H1 (cell line): ENCODE results near the gene SH2D5.

ENCODE experiments used
- ATF3 ChIP-seq: IDR thresholded peaks from 2 replicates; pipeline ENCODE4 v1.6.1; 2011; ENCODE audit warnings: low read depth, mild to moderate bottlenecking, low read length; ENCODE audit not compliant: insufficient read depth
- CTCF ChIP-seq, 3 experiments: IDR thresholded peaks; 1 replicate in 2 of 3; 2 replicates in 1 of 3; pipeline versions ENCODE4 v1.5.1 to v1.6.1; 2011; ENCODE audit warnings: low read length in 3 of 3, mild to moderate bottlenecking in 3 of 3, inconsistent platforms in 2 of 3, low read depth in 1 of 3, moderate library complexity in 1 of 3; ENCODE audit not compliant: insufficient read depth in 1 of 3; ENCODE audit errors: control extremely low read depth in 1 of 3
- EZH2 ChIP-seq: fragments of 200-600 bp; sonication (generic); IDR thresholded peaks from 2 replicates; pipeline ENCODE4 v1.7.1; 2012; ENCODE audit warnings: low read depth, mild to moderate bottlenecking, moderate library complexity, low read length, inconsistent platforms; ENCODE audit not compliant: severe bottlenecking
- GABPA ChIP-seq: IDR thresholded peaks from 2 replicates; pipeline ENCODE4 v1.6.1; 2011; ENCODE audit warnings: mild to moderate bottlenecking, low read length, moderate library complexity, borderline replicate concordance; ENCODE audit not compliant: insufficient read depth
- HDAC6 ChIP-seq: IDR thresholded peaks from one replicate; pipeline ENCODE4 v1.7.1; 2012; ENCODE audit warnings: low read depth, mild to moderate bottlenecking, inconsistent platforms, low read length, moderate library complexity
- POLR2AphosphoS5 ChIP-seq: IDR thresholded peaks from 2 replicates; pipeline ENCODE4 v1.6.1; 2011; ENCODE audit warnings: low read depth, low read length
- SIX5 ChIP-seq: IDR thresholded peaks from 2 replicates; pipeline ENCODE4 v1.6.1; 2011; ENCODE audit warnings: mild to moderate bottlenecking, low read depth, low read length
- SP1 ChIP-seq: IDR thresholded peaks from 2 replicates; pipeline ENCODE4 v1.6.1; 2011; ENCODE audit warnings: low read depth, low read length
- SRF ChIP-seq: IDR thresholded peaks from 2 replicates; pipeline ENCODE4 v1.6.1; 2011; ENCODE audit warnings: mild to moderate bottlenecking, low read depth, low read length, moderate library complexity
- TEAD4 ChIP-seq: IDR thresholded peaks from 2 replicates; pipeline ENCODE4 v1.6.1; 2012; ENCODE audit warnings: low read depth, low read length, inconsistent platforms, mixed read lengths
- TF ChIP-seq, protein P1 (sequence below): IDR thresholded peaks from 2 replicates; pipeline ENCODE4 v1.6.1; 2012; ENCODE audit warnings: inconsistent platforms

DNA sequence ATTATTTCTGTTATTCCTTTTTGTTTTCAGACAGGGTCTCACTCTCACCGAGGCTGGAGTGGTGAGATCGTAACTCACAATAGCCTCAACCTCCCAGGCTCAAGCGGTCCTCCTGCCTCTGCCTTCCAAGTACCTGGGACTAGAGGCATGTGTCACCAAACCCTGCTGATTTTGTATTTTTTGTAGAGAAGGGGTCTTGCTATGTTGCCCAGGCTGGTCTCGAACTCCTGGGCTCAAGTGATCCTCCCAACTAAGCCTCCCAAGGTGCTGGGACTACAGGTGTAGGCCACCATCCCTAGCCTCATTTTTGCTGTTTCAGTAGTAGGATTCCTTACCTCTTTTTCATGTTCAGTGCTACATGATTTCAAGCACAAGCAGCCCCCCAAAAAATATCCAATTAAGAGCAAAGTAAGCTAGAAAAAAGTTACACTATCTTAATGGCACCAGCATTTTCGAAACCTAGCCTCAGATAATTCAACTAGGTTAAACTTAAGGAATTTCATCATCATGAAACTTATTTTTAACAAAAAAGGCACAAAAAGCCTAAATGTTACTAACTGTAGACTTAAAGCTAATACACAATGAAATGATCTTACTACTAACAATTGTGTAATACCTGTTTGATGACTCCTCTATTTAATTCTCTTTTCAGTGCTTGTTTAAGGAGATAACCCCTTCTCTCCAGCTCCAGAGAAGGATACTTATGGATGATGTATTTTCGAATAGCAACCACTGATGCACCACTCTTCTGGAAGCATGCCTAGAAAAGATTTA is 38.0 kb upstream of the SH2D5 start:
- TF ChIP-seq SRF (no peak), GABPA (no peak), ATF3 (no peak), CTCF (IDR thresholded peaks at IDR 0.05; ENCODE audit: control extremely low read depth in 1 of 3, insufficient read depth in 1 of 3, low read depth in 1 of 3, low read length in 3 of 3) (no peak), POLR2AphosphoS5 (no peak), EZH2 (no peak), SIX5 (no peak), TEAD4 (no peak), HDAC6 (no peak), SP1 (no peak)
- TF ChIP-seq, protein P1, sequence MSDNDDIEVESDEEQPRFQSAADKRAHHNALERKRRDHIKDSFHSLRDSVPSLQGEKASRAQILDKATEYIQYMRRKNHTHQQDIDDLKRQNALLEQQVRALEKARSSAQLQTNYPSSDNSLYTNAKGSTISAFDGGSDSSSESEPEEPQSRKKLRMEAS = no peak
